Measurements from ENCODE around the gene ZNF536. TPM values are rescaled to one million over a fixed set of nuclear protein-coding genes. Genes with fewer than 3 reads are reported as not detected.

Gene ZNF536
- total RNA-seq, 1 experiment from 2014 or later, result 2.9 TPM

- ChIA-PET CTCF (no interaction called here), POLR2A (ENCODE audit: low non-redundant PET) (no interaction called here)
- Histone ChIP-seq H3K4me1 (ENCODE audit: insufficient read depth, low read length, poor library complexity, severe bottlenecking) (peaks cover 5% of the 10 kb centered on the region), H3K27ac (ENCODE audit: low read depth, low read length, poor library complexity, severe bottlenecking) (no peak overlapping the region), H3K36me3 (ENCODE audit: insufficient read depth, low read length, poor library complexity, severe bottlenecking) (no peaks in the 10 kb centered on the region), H3K27me3 (replicated peaks; ENCODE audit: insufficient read depth, low read depth, low read length, poor library complexity) (no peaks in the 10 kb centered on the region), H3K4me3 (ENCODE audit: low read depth, low read length, poor library complexity, severe bottlenecking) (no peak overlapping the region), H3K9me3 (ENCODE audit: low read depth, low read length, poor library complexity, severe bottlenecking) (no peaks in the 10 kb centered on the region)
- DNase-seq (ENCODE audit: low spot score), result no peak
- intact Hi-C loops (cut with micrococcal nuclease; ENCODE audit: unreplicated experiment), result no loop called here
- TF ChIP-seq CTCF (conservative IDR thresholded peaks at IDR 0.05; ENCODE audit: low read depth, low read length) (no peak), EZH2 (IDR thresholded peaks at IDR 0.05; ENCODE audit: borderline replicate concordance, low read depth, low read length, poor library complexity, severe bottlenecking) (no peak)
- BruUV-seq (replicated peaks), result no TSS peak
Measured at GRCh38 chr19:30437869-30438268, 65.7 kb downstream of the ZNF536 start.

DNA sequence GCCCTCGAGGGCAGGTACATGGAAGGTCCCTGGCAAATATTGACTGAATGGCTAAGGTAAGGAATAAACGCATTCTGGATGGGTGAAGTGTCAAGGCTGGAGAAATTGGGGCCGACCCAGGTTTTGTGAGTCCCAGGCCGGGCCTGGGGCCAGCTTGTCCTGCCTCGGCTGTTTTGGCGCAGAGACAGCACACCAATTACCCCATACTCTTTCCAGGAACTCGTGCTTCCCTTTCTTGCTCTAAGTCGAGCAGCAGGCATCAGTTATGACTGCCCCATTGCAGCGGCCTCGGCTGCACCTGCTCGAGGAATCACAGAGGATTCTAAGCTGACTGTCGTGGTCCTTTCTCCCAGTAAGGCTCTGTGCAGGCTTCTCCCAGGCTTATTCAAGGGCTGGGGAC, 67.1 kb downstream of the ZNF536 start:
- no TSS peak for BruUV-seq (replicated peaks)
- POLR2A ChIA-PET (ENCODE audit: low non-redundant PET), result no interaction called here
- no peaks in the 10 kb centered on the region for H3K27me3 ChIP-seq (replicated peaks; ENCODE audit: insufficient read depth, low read depth, low read length, poor library complexity)

GRCh38 chr19:30441011-30441410, 68.8 kb downstream of the ZNF536 start:
- H3K27me3 ChIP-seq (replicated peaks; ENCODE audit: insufficient read depth, low read depth, low read length, poor library complexity), result no peaks in the 10 kb centered on the region
- intact Hi-C loops (cut with micrococcal nuclease; ENCODE audit: unreplicated experiment), result no loop called here
- H3K4me3 ChIP-seq (ENCODE audit: low read depth, low read length, poor library complexity, severe bottlenecking), result no peak overlapping the region
- DNase-seq (ENCODE audit: low spot score), result no peak
- H3K9me3 ChIP-seq (ENCODE audit: low read depth, low read length, poor library complexity, severe bottlenecking), result no peaks in the 10 kb centered on the region
- no peaks in the 10 kb centered on the region for H3K36me3 ChIP-seq (ENCODE audit: insufficient read depth, low read length, poor library complexity, severe bottlenecking)
- no peak overlapping the region for H3K27ac ChIP-seq (ENCODE audit: low read depth, low read length, poor library complexity, severe bottlenecking)
- no TSS peak for BruUV-seq (replicated peaks)
- CTCF ChIA-PET, result no interaction called here
- no peak for TF ChIP-seq EZH2 (IDR thresholded peaks at IDR 0.05; ENCODE audit: borderline replicate concordance, low read depth, low read length, poor library complexity, severe bottlenecking)
- no peak for TF ChIP-seq CTCF (conservative IDR thresholded peaks at IDR 0.05; ENCODE audit: low read depth, low read length)
- peaks cover 6% of the 10 kb centered on the region for H3K4me1 ChIP-seq (ENCODE audit: insufficient read depth, low read length, poor library complexity, severe bottlenecking)
- POLR2A ChIA-PET (ENCODE audit: low non-redundant PET), result no interaction called here

More for the DNA sequence above, 67.1 kb downstream of the ZNF536 start:
- Histone ChIP-seq H3K4me1 (ENCODE audit: insufficient read depth, low read length, poor library complexity, severe bottlenecking) (peaks cover 6% of the 10 kb centered on the region), H3K36me3 (ENCODE audit: insufficient read depth, low read length, poor library complexity, severe bottlenecking) (no peaks in the 10 kb centered on the region), H3K27ac (ENCODE audit: low read depth, low read length, poor library complexity, severe bottlenecking) (no peak overlapping the region), H3K9me3 (ENCODE audit: low read depth, low read length, poor library complexity, severe bottlenecking) (no peaks in the 10 kb centered on the region), H3K4me3 (ENCODE audit: low read depth, low read length, poor library complexity, severe bottlenecking) (no peak overlapping the region)
- intact Hi-C loops (cut with micrococcal nuclease; ENCODE audit: unreplicated experiment), result no loop called here
- no peak for DNase-seq (ENCODE audit: low spot score)
- no peak for TF ChIP-seq EZH2 (IDR thresholded peaks at IDR 0.05; ENCODE audit: borderline replicate concordance, low read depth, low read length, poor library complexity, severe bottlenecking)
- TF ChIP-seq CTCF (conservative IDR thresholded peaks at IDR 0.05; ENCODE audit: low read depth, low read length), result no peak
- CTCF ChIA-PET, result no interaction called here
